Colonic mucosa (tissue), 4 donors: ENCODE data around the gene MAN1A1. TPM values are rescaled to one million over a fixed set of nuclear protein-coding genes. Genes with fewer than 3 reads are reported as not detected.

Experiments
- DNase-seq: peaks from one replicate; pipeline ENCODE4 v3.0.0-alpha.2; 2020
- H3K27ac ChIP-seq: fragments of 200-600 bp; one replicate; pipeline ENCODE4 v1.8.0; 2021
- H3K27me3 ChIP-seq: fragments of 200-600 bp; one replicate; pipeline ENCODE4 v1.8.0; 2021
- H3K36me3 ChIP-seq: fragments of 200-600 bp; one replicate; pipeline ENCODE4 v1.8.0; 2021
- H3K4me1 ChIP-seq: fragments of 200-600 bp; one replicate; pipeline ENCODE4 v1.8.0; 2021; ENCODE audit warnings: mild to moderate bottlenecking
- H3K4me3 ChIP-seq: fragments of 200-600 bp; one replicate; pipeline ENCODE4 v1.8.0; 2021
- H3K9ac ChIP-seq, 2 donors: one replicate each; pipeline ENCODE4 v1.7.0; 2013; ENCODE audit warnings: control low read depth in 2 of 2, low read depth in 2 of 2, low read length in 2 of 2
- H3K9me3 ChIP-seq: fragments of 200-600 bp; one replicate; pipeline ENCODE4 v1.8.0; 2021
- intact Hi-C: fragments of 100-400 bp; cut with DNase I; formaldehyde crosslinking; loops from one replicate; pipeline ENCODE4 v1.14.1; 2022
- total RNA-seq, 2 donors: library from RNA; stranded (reverse); fragmentation: NEBNext Ultra II Directional in 1 of 2; extraction: Animal tissue kit (Norgen Biotek cat#: 25700) in 1 of 2; gene quantifications; one replicate each; pipeline ENCODE4 v1.2.1, GENCODE V29; 2021
- TF ChIP-seq, protein P1 (sequence below): fragments of 200-600 bp; IDR thresholded peaks from one replicate; pipeline ENCODE4 v1.8.0; 2022; ENCODE audit warnings: antibody characterized with exemption, mild to moderate bottlenecking
- donor health status: healthy.
- donor health status: DM: no; HTN: no; CAD: no.
- donor health status: DM: no; HTN: no; CAD: no.

MAN1A1 gene
- total RNA-seq, 2 donors from 2014 or later, result 43.5 to 77.1 TPM

DNA sequence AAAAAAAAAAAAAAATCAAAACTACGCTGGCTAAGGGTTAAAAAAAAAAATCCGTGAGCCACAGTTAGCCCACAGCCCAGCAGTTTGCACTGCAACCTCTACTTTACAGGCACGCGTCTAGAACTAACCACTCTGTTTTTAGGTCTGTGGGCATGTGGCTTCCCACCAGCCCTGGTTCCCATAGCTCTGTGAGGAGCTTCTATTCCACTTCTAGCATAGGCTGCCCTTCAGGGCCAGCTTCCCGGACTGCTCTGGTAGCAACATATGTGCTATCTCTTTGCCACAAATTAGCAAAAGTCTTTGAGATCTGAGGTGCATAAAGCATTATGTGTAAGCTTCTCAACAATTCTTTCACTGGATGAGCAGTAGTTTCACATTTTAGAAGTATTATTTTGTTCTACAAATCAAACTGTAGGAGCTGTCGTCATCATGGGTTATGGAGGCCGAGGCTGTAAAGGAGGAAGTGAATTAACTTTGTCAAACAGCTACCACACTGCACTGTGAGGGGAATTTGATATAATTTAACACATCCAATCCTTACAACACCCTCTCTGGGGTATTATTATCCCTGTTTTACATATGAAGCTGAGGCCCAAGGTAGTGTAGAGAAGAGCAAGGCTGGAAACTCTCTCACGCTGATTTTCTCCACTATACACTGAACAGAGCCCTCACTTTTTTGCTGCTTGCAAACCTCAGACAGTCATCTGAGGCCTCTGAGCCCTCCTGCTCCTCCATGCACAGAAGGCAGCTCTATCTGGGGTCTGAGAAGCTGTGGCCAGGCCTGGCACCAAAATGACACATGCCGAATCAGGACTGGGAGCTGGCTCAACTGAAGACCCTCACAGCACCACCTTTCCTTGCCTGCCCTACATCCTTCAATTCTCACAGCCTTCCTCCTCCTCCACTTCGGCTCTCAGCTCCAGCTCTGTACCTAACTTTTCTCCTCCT lies 35.4 kb downstream of the MAN1A1 start:
- TF ChIP-seq, protein P1, sequence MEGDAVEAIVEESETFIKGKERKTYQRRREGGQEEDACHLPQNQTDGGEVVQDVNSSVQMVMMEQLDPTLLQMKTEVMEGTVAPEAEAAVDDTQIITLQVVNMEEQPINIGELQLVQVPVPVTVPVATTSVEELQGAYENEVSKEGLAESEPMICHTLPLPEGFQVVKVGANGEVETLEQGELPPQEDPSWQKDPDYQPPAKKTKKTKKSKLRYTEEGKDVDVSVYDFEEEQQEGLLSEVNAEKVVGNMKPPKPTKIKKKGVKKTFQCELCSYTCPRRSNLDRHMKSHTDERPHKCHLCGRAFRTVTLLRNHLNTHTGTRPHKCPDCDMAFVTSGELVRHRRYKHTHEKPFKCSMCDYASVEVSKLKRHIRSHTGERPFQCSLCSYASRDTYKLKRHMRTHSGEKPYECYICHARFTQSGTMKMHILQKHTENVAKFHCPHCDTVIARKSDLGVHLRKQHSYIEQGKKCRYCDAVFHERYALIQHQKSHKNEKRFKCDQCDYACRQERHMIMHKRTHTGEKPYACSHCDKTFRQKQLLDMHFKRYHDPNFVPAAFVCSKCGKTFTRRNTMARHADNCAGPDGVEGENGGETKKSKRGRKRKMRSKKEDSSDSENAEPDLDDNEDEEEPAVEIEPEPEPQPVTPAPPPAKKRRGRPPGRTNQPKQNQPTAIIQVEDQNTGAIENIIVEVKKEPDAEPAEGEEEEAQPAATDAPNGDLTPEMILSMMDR, result no peak
- H3K27me3 ChIP-seq, result no peaks in the 10 kb centered on the region
- no peaks in the 10 kb centered on the region for H3K36me3 ChIP-seq
- DNase-seq, result no peak
- no peak overlapping the region for H3K4me3 ChIP-seq
- no peaks in the 10 kb centered on the region for H3K9me3 ChIP-seq
- intact Hi-C loops, result no loop called here
- H3K27ac ChIP-seq, result peak overlapping the region; percentile 40
- H3K9ac ChIP-seq, result no peak overlapping the region
- H3K4me1 ChIP-seq, result no peaks in the 10 kb centered on the region

DNA sequence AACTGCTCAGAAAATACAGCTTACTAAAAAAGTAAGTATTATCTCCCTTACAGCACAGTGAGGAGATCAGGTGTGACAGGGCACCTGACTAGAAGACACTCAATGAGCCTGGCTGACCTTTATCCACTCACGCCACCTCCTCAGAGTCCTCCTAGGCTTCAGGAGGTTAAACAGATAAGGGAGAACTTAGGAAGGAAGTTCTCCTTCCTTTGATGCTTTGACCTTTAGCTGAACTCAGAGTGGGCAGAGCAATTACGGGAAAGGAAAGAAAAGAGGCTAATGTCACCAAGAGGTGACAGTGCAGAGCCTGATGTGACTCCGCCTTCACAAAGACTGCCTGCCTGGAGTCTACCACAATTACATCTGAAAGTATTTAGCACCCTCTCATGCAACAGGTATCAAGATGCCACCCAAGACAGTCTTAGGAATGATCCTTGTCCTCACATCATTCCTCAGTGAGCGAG lies 36.7 kb downstream of the MAN1A1 start:
- no peak overlapping the region for H3K9ac ChIP-seq
- no peaks in the 10 kb centered on the region for H3K36me3 ChIP-seq
- H3K27me3 ChIP-seq, result no peaks in the 10 kb centered on the region
- H3K4me3 ChIP-seq, result no peak overlapping the region
- no peak overlapping the region for H3K27ac ChIP-seq
- no peaks in the 10 kb centered on the region for H3K9me3 ChIP-seq
- TF ChIP-seq, protein P1, result no peak
- DNase-seq, result peak; percentile 31
- no peaks in the 10 kb centered on the region for H3K4me1 ChIP-seq
- intact Hi-C loops, result no loop called here

DNA sequence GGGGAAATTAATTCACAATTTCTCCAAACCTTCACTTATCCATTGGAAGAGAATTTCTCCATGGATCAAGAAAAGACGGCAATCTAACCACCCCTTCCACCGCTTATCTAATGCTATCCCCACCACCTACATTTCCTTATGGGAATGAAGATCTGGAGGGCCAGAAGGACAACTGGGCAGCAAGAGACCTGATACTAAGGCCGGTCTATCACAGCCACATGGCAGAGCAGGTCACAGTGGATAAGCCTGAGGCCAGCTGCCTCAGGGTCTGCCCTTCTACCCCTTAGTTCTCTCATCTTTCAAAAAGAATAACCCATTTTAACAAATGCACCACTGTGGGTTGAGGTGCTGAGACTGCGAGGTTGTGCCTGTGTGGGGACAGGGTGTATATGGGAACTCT lies 37.1 kb downstream of the MAN1A1 start:
- no peaks in the 10 kb centered on the region for H3K9me3 ChIP-seq
- no peak overlapping the region for H3K27ac ChIP-seq
- TF ChIP-seq, protein P1, result no peak
- no peak overlapping the region for H3K4me3 ChIP-seq
- no peaks in the 10 kb centered on the region for H3K4me1 ChIP-seq
- intact Hi-C loops, result no loop called here
- H3K36me3 ChIP-seq, result no peaks in the 10 kb centered on the region
- no peak for DNase-seq
- H3K27me3 ChIP-seq, result no peaks in the 10 kb centered on the region
- H3K9ac ChIP-seq, result no peak overlapping the region

DNA sequence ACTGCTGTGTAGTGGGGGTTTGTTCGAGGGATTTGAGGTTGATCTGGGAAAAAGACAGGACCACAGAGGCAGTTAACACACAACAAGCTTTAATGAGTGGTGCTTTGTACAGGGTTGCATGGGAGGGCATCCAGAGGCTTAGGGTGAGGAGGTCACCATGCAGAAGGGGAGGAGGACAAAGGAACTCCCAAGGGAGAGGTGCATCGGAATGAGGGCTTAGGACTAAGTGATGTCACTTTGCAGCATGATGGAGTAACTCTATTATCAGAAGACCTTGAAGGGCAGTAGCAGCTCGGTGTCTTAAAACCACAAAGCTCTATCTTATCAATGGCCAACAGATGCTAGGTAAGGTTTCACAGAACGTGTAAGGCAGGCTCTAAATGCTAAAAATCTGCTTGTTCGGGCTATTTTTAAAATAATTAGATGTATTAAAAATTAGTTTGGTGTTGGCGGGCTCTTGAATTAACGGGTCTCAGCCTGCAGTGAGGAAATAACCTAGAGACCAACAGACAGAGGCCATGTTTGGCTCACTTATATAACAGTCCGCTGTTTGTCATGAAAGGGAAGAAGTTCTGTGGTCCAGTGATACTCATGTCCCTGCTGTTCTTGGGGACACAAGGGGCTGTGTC lies 37.9 kb downstream of the MAN1A1 start:
- intact Hi-C loops, result no loop called here
- H3K4me1 ChIP-seq, result no peaks in the 10 kb centered on the region
- H3K9ac ChIP-seq, result no peak overlapping the region
- DNase-seq, result no peak
- TF ChIP-seq, protein P1, result no peak
- no peaks in the 10 kb centered on the region for H3K9me3 ChIP-seq
- H3K36me3 ChIP-seq, result no peaks in the 10 kb centered on the region
- no peaks in the 10 kb centered on the region for H3K27me3 ChIP-seq
- H3K4me3 ChIP-seq, result no peak overlapping the region
- H3K27ac ChIP-seq, result no peak overlapping the region

DNA sequence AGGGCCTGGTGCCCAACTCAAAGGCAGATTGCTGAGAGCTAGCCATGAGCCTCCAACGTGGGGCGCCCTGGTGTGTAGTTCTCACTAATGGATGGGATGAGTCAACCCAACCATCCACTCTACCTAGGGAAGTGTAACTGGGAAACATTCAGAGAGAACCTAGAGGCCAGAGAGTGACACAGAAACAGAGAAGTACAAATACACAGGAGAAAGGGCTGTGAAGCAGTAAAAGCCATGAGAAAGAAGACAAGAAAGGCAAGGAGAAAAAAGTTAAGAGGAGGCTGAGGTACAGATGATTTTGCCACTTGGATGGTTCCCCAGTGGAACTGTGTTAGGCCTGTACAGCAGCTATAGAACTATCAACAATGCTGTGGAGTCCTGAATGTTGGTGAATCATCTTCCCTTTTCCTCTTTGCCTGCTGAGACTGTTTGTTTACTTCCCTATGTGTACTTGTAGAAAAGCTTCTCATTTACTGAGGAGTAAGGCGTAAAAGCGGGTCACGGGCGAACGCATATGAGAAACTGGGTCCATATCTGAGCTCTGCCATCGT lies 39.0 kb downstream of the MAN1A1 start:
- H3K27me3 ChIP-seq, result no peaks in the 10 kb centered on the region
- no peaks in the 10 kb centered on the region for H3K36me3 ChIP-seq
- no peaks in the 10 kb centered on the region for H3K9me3 ChIP-seq
- TF ChIP-seq, protein P1, result no peak
- intact Hi-C loops, result no loop called here
- H3K27ac ChIP-seq, result no peak overlapping the region
- DNase-seq, result no peak
- no peaks in the 10 kb centered on the region for H3K4me1 ChIP-seq
- H3K9ac ChIP-seq, result no peak overlapping the region
- H3K4me3 ChIP-seq, result no peak overlapping the region
